Heart right ventricle (tissue), 16 donors: Measurements from ENCODE around the gene CACNA1A. TPM values are rescaled to one million over a fixed set of nuclear protein-coding genes. Genes with fewer than 3 reads are reported as not detected.

Source experiments
- ATAC-seq, 8 donors: fragments of 200-7000 bp; cut with Tn5 transposase; one replicate each; pipeline ENCODE4 v1.9.1; 2020; ENCODE audit warnings: mild to moderate bottlenecking in 8 of 8, moderate library complexity in 8 of 8, moderate number of reproducible peaks in 1 of 8
- DNase-seq, 2 donors: peaks; one replicate each; pipeline ENCODE4 v3.0.0-alpha.2; 2020
- H3K27ac ChIP-seq, 10 donors: fragments of 200-600 bp; sonication (generic) in 2 of 10; one replicate each; pipeline versions ENCODE4 v1.5.0 to v1.8.0; 2020 to 2022; ENCODE audit warnings: mild to moderate bottlenecking in 3 of 10
- H3K27me3 ChIP-seq, 7 donors: fragments of 200-600 bp; one replicate each; pipeline ENCODE4 v1.8.0; 2021 to 2022; ENCODE audit warnings: mild to moderate bottlenecking in 2 of 7
- H3K36me3 ChIP-seq, 9 donors: fragments of 200-600 bp; sonication (generic) in 1 of 9; one replicate each; pipeline versions ENCODE4 v1.5.0 to v1.8.0; 2020 to 2022; ENCODE audit warnings: mild to moderate bottlenecking in 2 of 9
- H3K4me1 ChIP-seq, 9 donors: fragments of 200-600 bp; sonication (generic) in 1 of 9; one replicate each; pipeline versions ENCODE4 v1.5.0 to v1.8.0; 2020 to 2022; ENCODE audit warnings: mild to moderate bottlenecking in 4 of 9
- H3K4me3 ChIP-seq, 10 donors: fragments of 200-600 bp; sonication (generic) in 2 of 10; one replicate each; pipeline versions ENCODE4 v1.5.0 to v1.8.0; 2020 to 2022; ENCODE audit warnings: mild to moderate bottlenecking in 7 of 10, moderate library complexity in 2 of 10
- H3K9me3 ChIP-seq, 11 donors: fragments of 200-600 bp in 10 of 11; sonication (generic) in 2 of 11; one replicate each; pipeline versions ENCODE4 v1.5.0 to v1.8.0; 2013 to 2022; ENCODE audit warnings: mild to moderate bottlenecking in 2 of 11, control low read depth in 1 of 11, moderate library complexity in 1 of 11
- WGBS, 2 donors: extraction: QIAGEN DNeasy Blood & Tissue Kit; methylation state at CpG; one replicate each; pipeline ENCODE4 v1.1.7; 2013; ENCODE audit warnings: inconsistent platforms in 1 of 2; 5-methylcytosine and 5-hydroxymethylcytosine counted together
- intact Hi-C, 10 donors: fragments of 100-400 bp; cut with DNase I; formaldehyde crosslinking; loops; one replicate each; pipeline versions ENCODE4 v1.11.1 to v1.14.2; 2022
- polyA plus RNA-seq, 2 donors: library from polyadenylated mRNA; stranded (reverse); fragments of 200-250 nt; gene quantifications; one replicate each; pipeline ENCODE4 v1.2.3, GENCODE V29; 2013
- total RNA-seq, 10 donors: library from RNA; stranded (reverse); fragmentation: NEBNext Ultra II Directional in 3 of 10; extraction: Animal tissue kit (Norgen Biotek cat#: 25700) in 3 of 10; gene quantifications; one replicate each; pipeline versions ENCODE4 v1.2.1 to v1.2.4, GENCODE V29; 2021 to 2023
- TF ChIP-seq, protein P1 (sequence below), 9 donors: fragments of 200-600 bp; sonication (generic) in 2 of 9; IDR thresholded peaks; one replicate each; pipeline versions ENCODE4 v1.5.0 to v1.8.0; 2021 to 2022; ENCODE audit warnings: antibody characterized with exemption in 9 of 9, mild to moderate bottlenecking in 5 of 9, moderate library complexity in 1 of 9
- donor health status: Arrhythmogenic right ventricular cardiomyopathy.
- donor health status: ischemic (EF 13 %, LVEDD 7.1; RV severe dilation, severe dysfunction).
- donor health status: healthy with polysubstance abuse.
- donor health status: DM: no; HTN: yes; CAD: no.
- donor health status: DM: no; HTN: no; CAD: no.
- donor health status: ischemic (EF 25% LVEDD 6.9; RV normal size, moderate dysfunction).
- donor health status: ischemic (EF 25% LVEDD 5.7; RV mildly dilated, moderate dysfunction).
- donor health status: healthy.
- donor health status: DM: yes; HTN: yes; CAD: no.
- donor health status: Ischemic cardiomyopathy.
- donor health status: ischemic (EF 35%, LVEDD 5.7; RV mildly dilated, moderate dysfunction).
- donor health status: nonischemic (EF 11% LVEDD 7.7; RV severe dilation, severe dysfunction).
- donor health status: DM: yes; HTN: yes; CAD: no.
- donor health status: PGD.
- donor health status: ischemic (EF 29% LVEDD 5.4; RV normal size, mild dysfunction).
- donor health status: nonischemic (EF 23%, LVEDD 6.1; RV moderate dilation, normal function).

The CACNA1A gene
- total and polyA plus RNA-seq, 12 donors = 0.21 to 2.3 (median 0.66) TPM

DNA sequence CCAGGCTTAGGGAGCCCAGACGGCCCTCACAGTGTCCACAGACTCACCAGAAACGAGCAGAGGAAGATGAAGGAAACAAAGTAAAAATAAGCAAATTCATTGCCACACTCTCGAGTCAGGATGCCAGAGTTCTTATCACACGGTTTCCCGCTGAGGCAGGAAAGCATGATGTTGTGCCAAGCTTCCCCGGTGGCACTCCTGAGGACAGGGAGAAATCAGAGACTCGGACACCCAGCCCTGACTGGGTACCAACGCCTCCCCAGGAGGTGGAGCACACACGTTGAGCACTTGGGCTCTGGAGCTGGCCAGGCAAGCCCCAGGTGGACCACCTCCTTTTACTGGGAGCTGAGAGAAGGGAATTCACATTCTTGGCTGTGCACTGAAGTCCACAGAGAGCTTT is 274.6 kb downstream of the CACNA1A start:
- DNase-seq (no peak), ATAC-seq (no peak)
- Histone ChIP-seq H3K9me3 (peaks cover 0 to 19% (median 0%) of the 10 kb centered on the region in 11 donors), H3K4me3 (no peak overlapping the region), H3K4me1 (no peaks in the 10 kb centered on the region), H3K27ac (no peak overlapping the region), H3K27me3 (peaks cover 0 to 25% (median 7%) of the 10 kb centered on the region in 7 donors), H3K36me3 (no peaks in the 10 kb centered on the region)
- WGBS, 2 donors = 25 to 27% methylated on average over 9 of the region's 9 CpGs
- intact Hi-C loops = no loop called here
- TF ChIP-seq, protein P1, sequence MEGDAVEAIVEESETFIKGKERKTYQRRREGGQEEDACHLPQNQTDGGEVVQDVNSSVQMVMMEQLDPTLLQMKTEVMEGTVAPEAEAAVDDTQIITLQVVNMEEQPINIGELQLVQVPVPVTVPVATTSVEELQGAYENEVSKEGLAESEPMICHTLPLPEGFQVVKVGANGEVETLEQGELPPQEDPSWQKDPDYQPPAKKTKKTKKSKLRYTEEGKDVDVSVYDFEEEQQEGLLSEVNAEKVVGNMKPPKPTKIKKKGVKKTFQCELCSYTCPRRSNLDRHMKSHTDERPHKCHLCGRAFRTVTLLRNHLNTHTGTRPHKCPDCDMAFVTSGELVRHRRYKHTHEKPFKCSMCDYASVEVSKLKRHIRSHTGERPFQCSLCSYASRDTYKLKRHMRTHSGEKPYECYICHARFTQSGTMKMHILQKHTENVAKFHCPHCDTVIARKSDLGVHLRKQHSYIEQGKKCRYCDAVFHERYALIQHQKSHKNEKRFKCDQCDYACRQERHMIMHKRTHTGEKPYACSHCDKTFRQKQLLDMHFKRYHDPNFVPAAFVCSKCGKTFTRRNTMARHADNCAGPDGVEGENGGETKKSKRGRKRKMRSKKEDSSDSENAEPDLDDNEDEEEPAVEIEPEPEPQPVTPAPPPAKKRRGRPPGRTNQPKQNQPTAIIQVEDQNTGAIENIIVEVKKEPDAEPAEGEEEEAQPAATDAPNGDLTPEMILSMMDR (IDR thresholded peaks at IDR 0.05) = no peak

DNA sequence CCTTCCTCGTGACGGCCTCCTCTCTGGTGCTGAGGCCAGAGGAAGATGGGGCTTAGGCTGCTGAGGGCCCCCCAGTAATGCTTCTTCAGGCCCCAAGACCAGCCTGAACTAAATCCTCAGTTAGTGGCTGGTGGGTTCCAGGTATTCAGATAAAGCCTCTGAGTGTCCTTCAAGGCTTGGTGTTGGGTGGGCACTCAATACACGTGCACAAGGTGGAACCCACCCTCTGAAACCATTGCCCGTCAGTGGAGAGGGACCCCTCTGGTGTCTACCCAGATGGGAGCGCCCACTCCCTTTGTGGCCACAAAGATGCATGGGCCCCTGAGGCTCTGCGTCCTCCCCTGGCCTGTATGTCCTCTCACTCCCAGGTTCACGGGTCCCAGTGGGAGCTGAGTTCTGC is 277.0 kb downstream of the CACNA1A start:
- H3K36me3 ChIP-seq = no peaks in the 10 kb centered on the region
- TF ChIP-seq, protein P1 (IDR thresholded peaks at IDR 0.05) = no peak
- H3K4me1 ChIP-seq = no peaks in the 10 kb centered on the region
- no peak overlapping the region for H3K27ac ChIP-seq
- peaks cover 0 to 43% (median 16%) of the 10 kb centered on the region in 7 donors for H3K27me3 ChIP-seq
- peak in 1 of 8 donors; percentile 13 for ATAC-seq
- no peak for DNase-seq
- no peaks in the 10 kb centered on the region for H3K9me3 ChIP-seq
- no peak overlapping the region for H3K4me3 ChIP-seq
- 87 to 91% methylated on average over 7 of the region's 7 CpGs for WGBS, 2 donors
- intact Hi-C loops = no loop called here

DNA sequence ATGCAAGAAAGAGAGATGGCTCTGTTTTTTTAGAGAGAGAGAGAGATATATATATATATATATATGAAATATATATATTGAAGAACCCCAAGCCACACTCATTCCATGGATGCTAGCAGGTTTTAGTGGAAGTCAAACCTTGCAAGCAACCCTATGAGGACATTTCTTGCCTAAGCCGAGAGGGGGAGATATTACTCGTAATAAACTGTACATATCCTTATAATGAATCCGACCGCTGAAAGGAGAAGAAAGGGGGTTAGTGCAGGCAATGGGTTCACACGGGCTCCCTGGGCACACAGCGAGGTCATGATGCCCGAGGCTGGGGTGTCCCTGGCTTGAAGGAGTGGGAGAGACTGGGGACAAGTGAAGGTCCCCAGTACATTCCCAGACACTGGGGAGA is 277.7 kb downstream of the CACNA1A start:
- no peak overlapping the region for H3K4me3 ChIP-seq
- ATAC-seq (no peak), DNase-seq (no peak)
- intact Hi-C loops = no loop called here
- TF ChIP-seq, protein P1 (IDR thresholded peaks at IDR 0.05) = no peak
- peaks cover 0 to 43% (median 19%) of the 10 kb centered on the region in 7 donors for H3K27me3 ChIP-seq
- H3K4me1 ChIP-seq = no peaks in the 10 kb centered on the region
- WGBS, 2 donors = 75 to 80% methylated on average over 7 of the region's 7 CpGs
- H3K36me3 ChIP-seq = no peaks in the 10 kb centered on the region
- H3K9me3 ChIP-seq = no peaks in the 10 kb centered on the region
- H3K27ac ChIP-seq = no peak overlapping the region

DNA sequence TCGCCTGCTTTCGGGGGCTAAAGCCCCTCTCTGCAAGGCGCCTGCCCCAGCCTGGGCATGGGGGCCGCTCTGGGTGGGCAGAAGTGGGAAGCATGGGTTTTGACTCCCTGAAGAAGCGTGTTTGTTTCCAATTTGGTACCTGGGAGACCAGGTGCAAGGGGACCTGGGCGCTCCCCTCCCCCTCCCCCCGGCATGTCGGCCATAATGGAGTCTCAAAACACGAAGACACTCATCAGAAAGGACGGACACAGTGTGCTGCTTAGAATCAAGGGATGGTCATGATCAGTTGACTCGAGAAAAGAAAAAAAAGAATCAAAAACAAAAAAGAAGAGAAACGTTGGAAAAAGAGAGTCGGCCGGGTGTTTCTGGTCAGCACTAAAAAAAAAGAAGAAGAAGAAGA is 279.3 kb downstream of the CACNA1A start:
- Histone ChIP-seq H3K4me1 (no peaks in the 10 kb centered on the region), H3K9me3 (no peaks in the 10 kb centered on the region), H3K27me3 (peaks cover 0 to 34% (median 21%) of the 10 kb centered on the region in 7 donors), H3K27ac (no peak overlapping the region), H3K36me3 (no peaks in the 10 kb centered on the region), H3K4me3 (no peak overlapping the region)
- TF ChIP-seq, protein P1 (IDR thresholded peaks at IDR 0.05) = no peak
- DNase-seq = no peak
- no peak for ATAC-seq
- intact Hi-C loops = no loop called here
- 78 to 79% methylated on average over 14 of the region's 14 CpGs for WGBS, 2 donors
